Liver (tissue), 9 donors: ENCODE measurements around the gene CCDC77. TPM values are rescaled to one million over a fixed set of nuclear protein-coding genes. Genes with fewer than 3 reads are reported as not detected.

Experiments
- DNase-seq: peaks from one replicate; pipeline ENCODE4 v3.0.0-alpha.2; 2017; ENCODE audit warnings: low spot score
- H3K27ac ChIP-seq, 2 donors: one replicate each; pipeline ENCODE4 v1.7.0; 2013; ENCODE audit warnings: inconsistent platforms in 2 of 2, low read length in 2 of 2, control low read depth in 1 of 2, low read depth in 1 of 2, mild to moderate bottlenecking in 1 of 2
- H3K27me3 ChIP-seq, 4 donors: one replicate each; pipeline versions ENCODE4 v1.6.1 to v1.7.0; 2013; ENCODE audit warnings: low read length in 3 of 4, inconsistent platforms in 1 of 4, mild to moderate bottlenecking in 1 of 4, moderate library complexity in 1 of 4; ENCODE audit not compliant: control insufficient read depth in 4 of 4, insufficient read depth in 4 of 4
- H3K36me3 ChIP-seq, 4 donors: one replicate each; pipeline versions ENCODE4 v1.6.1 to v1.7.0; 2013; ENCODE audit warnings: low read length in 3 of 4, mild to moderate bottlenecking in 3 of 4, low read depth in 1 of 4, moderate library complexity in 1 of 4; ENCODE audit not compliant: control insufficient read depth in 4 of 4, insufficient read depth in 3 of 4
- H3K4me1 ChIP-seq, 4 donors: one replicate each; pipeline versions ENCODE4 v1.6.1 to v1.7.0; 2013; ENCODE audit warnings: low read length in 3 of 4, mild to moderate bottlenecking in 3 of 4, moderate library complexity in 1 of 4; ENCODE audit not compliant: control insufficient read depth in 4 of 4, insufficient read depth in 4 of 4
- H3K4me3 ChIP-seq, 3 donors: one replicate each; pipeline versions ENCODE4 v1.6.1 to v1.7.0; 2013; ENCODE audit warnings: low read length in 3 of 3, control low read depth in 1 of 3, low read depth in 1 of 3, mild to moderate bottlenecking in 1 of 3
- H3K9ac ChIP-seq, 2 donors: one replicate each; pipeline ENCODE4 v1.7.0; 2013; ENCODE audit warnings: low read length in 2 of 2, mild to moderate bottlenecking in 2 of 2, moderate library complexity in 2 of 2, control low read depth in 1 of 2, low read depth in 1 of 2
- H3K9me3 ChIP-seq, 4 donors: one replicate each; pipeline versions ENCODE4 v1.6.1 to v1.7.0; 2013; ENCODE audit warnings: low read length in 3 of 4; ENCODE audit not compliant: control insufficient read depth in 4 of 4
- ATF3 ChIP-seq: IDR thresholded peaks from 2 replicates; pipeline ENCODE4 v1.6.1; 2016; ENCODE audit warnings: antibody characterized with exemption
- EGR1 ChIP-seq, 2 donors: IDR thresholded peaks; 2 replicates each; pipeline ENCODE4 v1.6.1; 2016 to 2018; ENCODE audit warnings: antibody characterized with exemption in 2 of 2, low read depth in 2 of 2
- FOXA2 ChIP-seq: IDR thresholded peaks from 2 replicates; pipeline ENCODE4 v1.6.1; 2016; ENCODE audit warnings: antibody characterized with exemption
- GABPA ChIP-seq, 2 donors: IDR thresholded peaks in 1 of 2; conservative IDR thresholded peaks in 1 of 2; 2 replicates each; pipeline ENCODE4 v1.6.1; 2016; ENCODE audit warnings: antibody characterized with exemption in 2 of 2, mild to moderate bottlenecking in 1 of 2, moderate library complexity in 1 of 2
- HNF4A ChIP-seq, 2 donors: conservative IDR thresholded peaks; 2 replicates each; pipeline ENCODE4 v1.6.1; 2016; ENCODE audit warnings: antibody characterized with exemption in 2 of 2, mild to moderate bottlenecking in 2 of 2
- HNF4G ChIP-seq: IDR thresholded peaks from 2 replicates; pipeline ENCODE4 v1.6.1; 2016; ENCODE audit warnings: antibody characterized with exemption
- NR2F2 ChIP-seq: IDR thresholded peaks from 2 replicates; pipeline ENCODE4 v1.6.1; 2016; ENCODE audit warnings: antibody characterized with exemption
- RAD21 ChIP-seq, 2 donors: IDR thresholded peaks; 2 replicates each; pipeline ENCODE4 v1.6.1; 2016; ENCODE audit warnings: antibody characterized with exemption in 2 of 2, mild to moderate bottlenecking in 2 of 2
- RXRA ChIP-seq, 2 donors: IDR thresholded peaks; 2 replicates each; pipeline ENCODE4 v1.6.1; 2017 to 2018; ENCODE audit warnings: antibody characterized with exemption in 2 of 2, mild to moderate bottlenecking in 1 of 2
- WGBS: extraction: QIAGEN DNeasy Blood & Tissue Kit; methylation state at CpG from one replicate; pipeline ENCODE4 v1.1.7; 2013; 5-methylcytosine and 5-hydroxymethylcytosine counted together
- polyA plus RNA-seq, 2 donors: library from polyadenylated mRNA; stranded (reverse) in 1 of 2; unstranded in 1 of 2; fragments of 200-250 nt in 1 of 2; fragments of >200 nt in 1 of 2; fragmentation: Nextera tagmentation in 1 of 2; extraction: Ambion mirVana in 1 of 2; gene quantifications; one replicate each; pipeline versions ENCODE4 v1.2.1 to v1.2.3, GENCODE V29; 2013 to 2015
- total RNA-seq, 2 donors: library from RNA; depleted of rRNA; stranded (reverse); fragments of >200 nt; gene quantifications; one replicate each; pipeline ENCODE4 v1.2.3, GENCODE V29; 2014
- TF ChIP-seq, protein P1 (sequence below): fragments of 150-350 bp; IDR thresholded peaks from 2 replicates; pipeline ENCODE4 v1.5.1; 2017; ENCODE audit warnings: improper control_type of control experiment, low read depth, low read length; ENCODE audit not compliant: missing input control
- TF ChIP-seq, protein P2 (sequence below): IDR thresholded peaks from 2 replicates; pipeline ENCODE4 v1.6.1; 2016; ENCODE audit warnings: antibody characterized with exemption, mild to moderate bottlenecking
- TF ChIP-seq, protein P3 (sequence below): IDR thresholded peaks from 2 replicates; pipeline ENCODE4 v1.6.1; 2016; ENCODE audit warnings: antibody characterized with exemption
- donor health status: healthy.
- donor health status: healthy.
- donor health status: healthy.
- donor health status: healthy.
- donor health status: healthy.

The CCDC77 gene
- total and polyA plus RNA-seq, 4 donors = 1.2 to 4.2 (median 2.7) TPM

DNA sequence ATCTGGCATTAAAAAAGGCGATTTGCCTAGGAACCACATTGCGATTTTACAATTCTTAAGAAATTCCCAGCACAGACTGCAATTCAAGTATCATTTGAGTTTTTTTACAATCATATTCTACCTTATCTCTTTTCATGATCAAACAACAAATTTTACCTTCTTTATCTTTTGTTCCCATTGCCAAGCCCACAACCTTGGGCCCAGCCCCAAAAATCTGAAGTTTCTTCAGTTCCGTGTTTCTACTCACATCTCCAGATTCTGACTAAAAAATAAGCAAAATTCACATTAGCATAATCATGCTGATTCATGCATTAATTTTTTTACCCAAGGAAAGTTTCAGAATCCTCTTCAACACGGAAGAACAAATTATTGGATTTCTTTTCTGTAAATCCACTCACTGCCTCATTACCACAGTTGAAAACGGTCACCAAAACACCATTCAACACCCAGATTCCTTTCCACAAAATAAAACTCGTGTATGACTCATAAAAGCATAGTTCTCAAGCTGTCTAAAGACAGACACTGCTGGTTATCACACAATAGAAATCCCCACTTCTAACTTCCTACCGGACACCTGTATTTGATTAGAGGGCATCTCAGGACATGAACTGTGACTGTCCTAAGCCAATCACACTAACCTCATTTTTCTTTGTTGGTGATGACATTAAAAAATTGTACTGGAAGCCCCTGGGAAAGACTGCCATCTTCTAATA lies 45.0 kb upstream of the CCDC77 start:
- Histone ChIP-seq H3K9me3 (peaks cover 0 to 4% (median 0%) of the 10 kb centered on the region in 4 donors), H3K27ac (no peak overlapping the region), H3K4me1 (no peaks in the 10 kb centered on the region), H3K27me3 (no peaks in the 10 kb centered on the region), H3K36me3 (peaks cover 14 to 71% (median 43%) of the 10 kb centered on the region in 4 donors), H3K4me3 (no peak overlapping the region), H3K9ac (no peak overlapping the region)
- TF ChIP-seq GABPA (IDR thresholded peaks at IDR 0.05 in 1 of 2, conservative IDR thresholded peaks at IDR 0.05 in 1 of 2) = no peak
- TF ChIP-seq, protein P1, sequence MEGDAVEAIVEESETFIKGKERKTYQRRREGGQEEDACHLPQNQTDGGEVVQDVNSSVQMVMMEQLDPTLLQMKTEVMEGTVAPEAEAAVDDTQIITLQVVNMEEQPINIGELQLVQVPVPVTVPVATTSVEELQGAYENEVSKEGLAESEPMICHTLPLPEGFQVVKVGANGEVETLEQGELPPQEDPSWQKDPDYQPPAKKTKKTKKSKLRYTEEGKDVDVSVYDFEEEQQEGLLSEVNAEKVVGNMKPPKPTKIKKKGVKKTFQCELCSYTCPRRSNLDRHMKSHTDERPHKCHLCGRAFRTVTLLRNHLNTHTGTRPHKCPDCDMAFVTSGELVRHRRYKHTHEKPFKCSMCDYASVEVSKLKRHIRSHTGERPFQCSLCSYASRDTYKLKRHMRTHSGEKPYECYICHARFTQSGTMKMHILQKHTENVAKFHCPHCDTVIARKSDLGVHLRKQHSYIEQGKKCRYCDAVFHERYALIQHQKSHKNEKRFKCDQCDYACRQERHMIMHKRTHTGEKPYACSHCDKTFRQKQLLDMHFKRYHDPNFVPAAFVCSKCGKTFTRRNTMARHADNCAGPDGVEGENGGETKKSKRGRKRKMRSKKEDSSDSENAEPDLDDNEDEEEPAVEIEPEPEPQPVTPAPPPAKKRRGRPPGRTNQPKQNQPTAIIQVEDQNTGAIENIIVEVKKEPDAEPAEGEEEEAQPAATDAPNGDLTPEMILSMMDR = no peak
- WGBS = 88% methylated on average over 7 of the region's 7 CpGs
- DNase-seq = no peak

DNA sequence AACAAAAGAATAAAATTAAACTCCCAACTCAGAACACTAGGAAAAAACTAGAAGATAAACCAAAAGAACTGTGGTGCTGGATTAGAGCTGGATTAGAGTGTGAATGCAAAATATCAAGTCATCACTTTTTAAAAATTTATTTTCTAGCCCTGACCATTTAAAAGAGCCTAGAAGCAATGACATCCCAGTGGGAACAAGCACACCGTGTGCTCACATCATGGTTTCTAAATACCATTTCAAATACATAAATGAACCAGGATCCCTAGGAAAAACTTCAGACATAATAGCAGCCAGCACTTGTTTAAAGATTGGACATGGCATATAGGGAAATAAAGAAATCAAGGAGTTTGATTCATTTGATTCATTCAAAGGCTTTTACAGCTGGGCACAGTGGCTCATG lies 42.4 kb upstream of the CCDC77 start:
- Histone ChIP-seq H3K4me3 (no peak overlapping the region), H3K4me1 (no peaks in the 10 kb centered on the region), H3K27me3 (no peaks in the 10 kb centered on the region), H3K9me3 (peaks cover 0 to 4% (median 0%) of the 10 kb centered on the region in 4 donors), H3K36me3 (peaks cover 9 to 77% (median 53%) of the 10 kb centered on the region in 4 donors), H3K27ac (no peak overlapping the region), H3K9ac (no peak overlapping the region)
- no peak for TF ChIP-seq ATF3
- TF ChIP-seq RXRA (IDR thresholded peaks at IDR 0.05) = no peak
- no peak for TF ChIP-seq RAD21 (IDR thresholded peaks at IDR 0.05)
- TF ChIP-seq, protein P2, sequence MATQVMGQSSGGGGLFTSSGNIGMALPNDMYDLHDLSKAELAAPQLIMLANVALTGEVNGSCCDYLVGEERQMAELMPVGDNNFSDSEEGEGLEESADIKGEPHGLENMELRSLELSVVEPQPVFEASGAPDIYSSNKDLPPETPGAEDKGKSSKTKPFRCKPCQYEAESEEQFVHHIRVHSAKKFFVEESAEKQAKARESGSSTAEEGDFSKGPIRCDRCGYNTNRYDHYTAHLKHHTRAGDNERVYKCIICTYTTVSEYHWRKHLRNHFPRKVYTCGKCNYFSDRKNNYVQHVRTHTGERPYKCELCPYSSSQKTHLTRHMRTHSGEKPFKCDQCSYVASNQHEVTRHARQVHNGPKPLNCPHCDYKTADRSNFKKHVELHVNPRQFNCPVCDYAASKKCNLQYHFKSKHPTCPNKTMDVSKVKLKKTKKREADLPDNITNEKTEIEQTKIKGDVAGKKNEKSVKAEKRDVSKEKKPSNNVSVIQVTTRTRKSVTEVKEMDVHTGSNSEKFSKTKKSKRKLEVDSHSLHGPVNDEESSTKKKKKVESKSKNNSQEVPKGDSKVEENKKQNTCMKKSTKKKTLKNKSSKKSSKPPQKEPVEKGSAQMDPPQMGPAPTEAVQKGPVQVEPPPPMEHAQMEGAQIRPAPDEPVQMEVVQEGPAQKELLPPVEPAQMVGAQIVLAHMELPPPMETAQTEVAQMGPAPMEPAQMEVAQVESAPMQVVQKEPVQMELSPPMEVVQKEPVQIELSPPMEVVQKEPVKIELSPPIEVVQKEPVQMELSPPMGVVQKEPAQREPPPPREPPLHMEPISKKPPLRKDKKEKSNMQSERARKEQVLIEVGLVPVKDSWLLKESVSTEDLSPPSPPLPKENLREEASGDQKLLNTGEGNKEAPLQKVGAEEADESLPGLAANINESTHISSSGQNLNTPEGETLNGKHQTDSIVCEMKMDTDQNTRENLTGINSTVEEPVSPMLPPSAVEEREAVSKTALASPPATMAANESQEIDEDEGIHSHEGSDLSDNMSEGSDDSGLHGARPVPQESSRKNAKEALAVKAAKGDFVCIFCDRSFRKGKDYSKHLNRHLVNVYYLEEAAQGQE = no peak
- TF ChIP-seq FOXA2 = no peak
- no peak for TF ChIP-seq GABPA (IDR thresholded peaks at IDR 0.05 in 1 of 2, conservative IDR thresholded peaks at IDR 0.05 in 1 of 2)
- TF ChIP-seq EGR1 (IDR thresholded peaks at IDR 0.05; ENCODE audit: low read depth in 2 of 2) = no peak
- TF ChIP-seq HNF4G = no peak
- no peak for TF ChIP-seq NR2F2
- no peak for TF ChIP-seq HNF4A (conservative IDR thresholded peaks at IDR 0.05)
- 97% methylated on average over 1 of the region's 1 CpG for WGBS
- no peak for DNase-seq

DNA sequence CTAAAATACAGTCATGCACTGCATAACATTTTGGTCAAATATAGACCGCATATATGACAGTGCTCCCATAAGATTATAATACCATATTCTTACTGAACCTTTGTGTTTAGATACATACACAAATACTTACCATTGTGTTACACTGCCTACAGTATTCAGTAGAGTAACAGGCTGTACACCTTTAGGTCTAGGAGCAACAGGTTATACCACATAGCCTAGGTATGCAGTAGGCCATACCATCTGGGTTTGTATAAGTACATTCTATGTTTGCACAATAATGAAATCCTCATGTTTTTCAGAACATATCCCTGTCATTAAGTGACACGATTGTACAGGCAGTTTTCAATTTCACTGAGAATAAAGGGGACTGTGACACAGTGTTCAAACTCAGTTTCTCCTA lies 34.6 kb upstream of the CCDC77 start:
- no peak overlapping the region for H3K9ac ChIP-seq
- no peak overlapping the region for H3K27ac ChIP-seq
- H3K4me1 ChIP-seq = no peaks in the 10 kb centered on the region
- H3K36me3 ChIP-seq = peaks cover 14 to 65% (median 48%) of the 10 kb centered on the region in 4 donors
- H3K9me3 ChIP-seq = peaks cover 0 to 2% (median 1%) of the 10 kb centered on the region in 4 donors
- no peak for DNase-seq
- H3K27me3 ChIP-seq = no peaks in the 10 kb centered on the region
- TF ChIP-seq, protein P1 = no peak
- TF ChIP-seq HNF4A (conservative IDR thresholded peaks at IDR 0.05) (no peak), ATF3 (no peak), HNF4G (no peak), NR2F2 (no peak), RAD21 (IDR thresholded peaks at IDR 0.05) (no peak)
- TF ChIP-seq, protein P3, sequence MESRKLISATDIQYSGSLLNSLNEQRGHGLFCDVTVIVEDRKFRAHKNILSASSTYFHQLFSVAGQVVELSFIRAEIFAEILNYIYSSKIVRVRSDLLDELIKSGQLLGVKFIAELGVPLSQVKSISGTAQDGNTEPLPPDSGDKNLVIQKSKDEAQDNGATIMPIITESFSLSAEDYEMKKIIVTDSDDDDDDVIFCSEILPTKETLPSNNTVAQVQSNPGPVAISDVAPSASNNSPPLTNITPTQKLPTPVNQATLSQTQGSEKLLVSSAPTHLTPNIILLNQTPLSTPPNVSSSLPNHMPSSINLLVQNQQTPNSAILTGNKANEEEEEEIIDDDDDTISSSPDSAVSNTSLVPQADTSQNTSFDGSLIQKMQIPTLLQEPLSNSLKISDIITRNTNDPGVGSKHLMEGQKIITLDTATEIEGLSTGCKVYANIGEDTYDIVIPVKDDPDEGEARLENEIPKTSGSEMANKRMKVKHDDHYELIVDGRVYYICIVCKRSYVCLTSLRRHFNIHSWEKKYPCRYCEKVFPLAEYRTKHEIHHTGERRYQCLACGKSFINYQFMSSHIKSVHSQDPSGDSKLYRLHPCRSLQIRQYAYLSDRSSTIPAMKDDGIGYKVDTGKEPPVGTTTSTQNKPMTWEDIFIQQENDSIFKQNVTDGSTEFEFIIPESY = no peak
- no peak overlapping the region for H3K4me3 ChIP-seq
- WGBS = 99% methylated on average over 2 of the region's 2 CpGs
